Subcutaneous abdominal adipose tissue (tissue), 5 donors: ENCODE measurements around the gene ATXN7L1.

Experiments
- H3K27ac ChIP-seq: one replicate; pipeline ENCODE4 v1.7.0; 2013; ENCODE audit warnings: low read depth, mild to moderate bottlenecking, inconsistent platforms, low read length, moderate library complexity
- H3K27me3 ChIP-seq, 5 donors: one replicate each; pipeline ENCODE4 v1.7.0; 2013; ENCODE audit warnings: low read length in 5 of 5, inconsistent platforms in 1 of 5; ENCODE audit not compliant: control insufficient read depth in 5 of 5, insufficient read depth in 4 of 5
- H3K36me3 ChIP-seq, 5 donors: one replicate each; pipeline ENCODE4 v1.7.0; 2013; ENCODE audit warnings: low read length in 5 of 5; ENCODE audit not compliant: control insufficient read depth in 5 of 5, insufficient read depth in 5 of 5
- H3K4me1 ChIP-seq, 5 donors: one replicate each; pipeline ENCODE4 v1.7.0; 2013; ENCODE audit warnings: low read length in 5 of 5, mild to moderate bottlenecking in 3 of 5, moderate library complexity in 1 of 5; ENCODE audit not compliant: control insufficient read depth in 5 of 5, insufficient read depth in 5 of 5
- H3K4me3 ChIP-seq, 5 donors: one replicate each; pipeline ENCODE4 v1.7.0; 2013; ENCODE audit warnings: low read length in 5 of 5, low read depth in 1 of 5
- H3K9ac ChIP-seq, 5 donors: one replicate each; pipeline ENCODE4 v1.7.0; 2013; ENCODE audit warnings: low read length in 5 of 5, mild to moderate bottlenecking in 4 of 5, moderate library complexity in 3 of 5
- H3K9me3 ChIP-seq, 5 donors: one replicate each; pipeline ENCODE4 v1.7.0; 2013; ENCODE audit warnings: low read length in 5 of 5; ENCODE audit not compliant: control insufficient read depth in 5 of 5
- donor health status: healthy.
- donor health status: healthy.
- donor health status: healthy.
- donor health status: healthy.
- donor health status: healthy.

Gene ATXN7L1

DNA sequence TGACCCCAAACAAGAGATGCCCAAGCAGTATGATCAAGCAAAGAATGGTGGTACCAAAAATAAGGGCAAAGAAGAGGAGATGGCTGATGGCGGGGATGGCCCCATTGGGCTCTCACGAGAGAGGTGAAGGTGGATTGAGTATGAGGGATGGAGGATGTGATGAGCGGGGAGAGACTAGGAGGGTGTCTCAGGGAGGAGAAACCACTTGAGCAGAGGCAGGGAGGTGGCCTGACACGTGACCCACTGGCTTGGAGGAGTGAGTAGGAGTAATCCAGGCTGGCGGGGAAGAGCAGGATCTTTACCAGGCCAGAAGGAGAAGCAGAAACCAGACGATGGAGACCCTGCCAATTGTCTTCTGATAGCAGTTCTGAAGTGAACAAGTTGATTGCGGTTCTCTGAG is 33.3 kb upstream of the ATXN7L1 start:
- Histone ChIP-seq H3K9ac (no peak overlapping the region), H3K36me3 (peaks cover 0 to 21% (median 14%) of the 10 kb centered on the region in 5 donors), H3K4me1 (peaks cover 0 to 5% (median 0%) of the 10 kb centered on the region in 5 donors), H3K27ac (no peak overlapping the region), H3K9me3 (no peaks in the 10 kb centered on the region), H3K27me3 (no peaks in the 10 kb centered on the region), H3K4me3 (no peak overlapping the region)

DNA sequence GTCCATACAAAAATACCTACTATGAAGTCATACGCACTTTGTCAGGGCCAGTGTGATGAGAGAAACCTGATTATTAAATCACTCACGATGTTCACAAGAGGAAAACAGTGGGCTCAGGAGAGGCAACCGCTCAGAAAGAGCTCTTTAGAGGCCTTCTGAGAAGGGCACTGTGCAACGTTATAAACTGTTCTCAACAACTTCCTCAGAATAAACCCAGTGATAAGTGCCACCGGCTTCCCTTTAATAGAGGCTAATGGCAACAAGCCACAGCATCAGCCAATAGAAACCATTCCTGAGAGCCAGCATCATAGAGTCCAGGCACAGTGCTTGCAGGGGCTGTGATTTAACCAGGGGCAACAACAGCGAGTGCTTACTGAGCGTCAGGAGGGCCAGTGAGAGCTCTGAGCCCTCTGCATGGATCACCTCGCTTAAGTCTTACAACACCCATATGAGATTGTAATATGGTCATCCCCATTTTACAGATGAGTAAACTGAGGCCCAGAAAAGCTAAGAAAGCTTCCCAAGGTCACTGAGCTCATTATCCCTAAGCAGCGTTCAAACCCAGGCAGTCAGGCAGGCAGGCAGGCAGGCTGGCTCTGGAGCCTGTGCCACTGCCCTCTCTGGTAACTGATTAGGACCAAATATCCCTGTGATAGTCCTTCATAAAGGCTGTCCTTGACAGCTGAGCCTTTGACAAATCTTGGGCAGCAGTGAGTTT is 30.9 kb upstream of the ATXN7L1 start:
- no peak overlapping the region for H3K4me3 ChIP-seq
- H3K27me3 ChIP-seq = no peaks in the 10 kb centered on the region
- H3K27ac ChIP-seq = no peak overlapping the region

GRCh38 chr7:105906695-105907094 is 30.3 kb upstream of the ATXN7L1 start:
- no peak overlapping the region for H3K4me3 ChIP-seq
- H3K27me3 ChIP-seq = no peaks in the 10 kb centered on the region
- H3K9ac ChIP-seq = peak overlapping the region in 1 of 5 donors; percentile 63
- peaks cover 0 to 11% (median 3%) of the 10 kb centered on the region in 5 donors for H3K36me3 ChIP-seq
- no peak overlapping the region for H3K27ac ChIP-seq
- peaks cover 0 to 5% (median 0%) of the 10 kb centered on the region in 5 donors for H3K4me1 ChIP-seq
- H3K9me3 ChIP-seq = peaks cover 0 to 3% (median 0%) of the 10 kb centered on the region in 5 donors

More for the DNA sequence above, 30.9 kb upstream of the ATXN7L1 start:
- Histone ChIP-seq H3K9me3 (peaks cover 0 to 3% (median 0%) of the 10 kb centered on the region in 5 donors), H3K36me3 (peaks cover 0 to 12% (median 7%) of the 10 kb centered on the region in 5 donors), H3K4me1 (peaks cover 0 to 5% (median 0%) of the 10 kb centered on the region in 5 donors), H3K9ac (no peak overlapping the region)

GRCh38 chr7:105905910-105906568 is 29.6 kb upstream of the ATXN7L1 start:
- peaks cover 0 to 8% (median 3%) of the 10 kb centered on the region in 5 donors for H3K36me3 ChIP-seq
- H3K27ac ChIP-seq = no peak overlapping the region
- no peak overlapping the region for H3K9ac ChIP-seq
- peaks cover 0 to 3% (median 0%) of the 10 kb centered on the region in 5 donors for H3K9me3 ChIP-seq
- H3K4me1 ChIP-seq = peaks cover 0 to 5% (median 0%) of the 10 kb centered on the region in 5 donors
- H3K4me3 ChIP-seq = no peak overlapping the region
- no peaks in the 10 kb centered on the region for H3K27me3 ChIP-seq

- H3K4me1 ChIP-seq = peaks cover 0 to 5% (median 0%) of the 10 kb centered on the region in 5 donors
- H3K27me3 ChIP-seq = no peaks in the 10 kb centered on the region
- peak overlapping the region in 1 of 5 donors; percentile 4 for H3K9ac ChIP-seq
- H3K9me3 ChIP-seq = peaks cover 0 to 3% (median 0%) of the 10 kb centered on the region in 5 donors
- no peak overlapping the region for H3K4me3 ChIP-seq
- no peak overlapping the region for H3K27ac ChIP-seq
- peaks cover 0 to 3% (median 0%) of the 10 kb centered on the region in 5 donors for H3K36me3 ChIP-seq
These were observed 29.0 kb upstream of the ATXN7L1 start for GRCh38 chr7:105905209-105905909.

GRCh38 chr7:105904064-105904463 is 27.7 kb upstream of the ATXN7L1 start:
- no peaks in the 10 kb centered on the region for H3K27me3 ChIP-seq
- no peak overlapping the region for H3K4me3 ChIP-seq
- H3K36me3 ChIP-seq = no peaks in the 10 kb centered on the region
- no peak overlapping the region for H3K27ac ChIP-seq
- H3K9ac ChIP-seq = no peak overlapping the region
- H3K9me3 ChIP-seq = peaks cover 0 to 3% (median 0%) of the 10 kb centered on the region in 5 donors
- peaks cover 0 to 5% (median 0%) of the 10 kb centered on the region in 5 donors for H3K4me1 ChIP-seq

DNA sequence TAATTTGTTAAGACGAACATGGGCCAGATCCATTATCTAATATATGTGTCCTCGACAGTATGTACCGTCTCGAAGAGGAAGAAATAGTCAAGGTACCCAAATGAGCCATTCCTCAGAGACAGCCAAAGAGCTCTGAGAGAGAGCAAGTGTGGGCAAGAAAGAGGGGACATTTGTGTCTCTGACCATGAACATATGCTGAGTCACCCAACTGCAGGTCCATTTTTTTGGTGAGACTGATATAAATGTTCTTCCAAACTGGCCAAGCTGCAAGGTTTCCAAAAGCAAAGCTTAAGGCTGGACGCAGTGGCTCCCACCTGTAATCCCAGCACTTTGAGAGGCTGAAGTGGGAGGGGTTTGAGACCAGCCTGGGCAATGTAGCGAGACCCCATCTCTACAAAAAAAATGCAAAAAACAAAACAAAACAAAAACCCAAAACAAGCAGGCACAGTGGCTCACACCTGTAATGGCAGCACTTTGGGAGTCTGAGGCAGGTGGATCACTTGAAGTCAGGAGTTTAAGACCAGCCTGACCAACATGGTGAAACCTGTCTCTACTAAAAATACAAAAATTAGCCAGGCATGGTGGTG is 26.0 kb upstream of the ATXN7L1 start:
- Histone ChIP-seq H3K27ac (no peak overlapping the region), H3K4me1 (peaks cover 0 to 5% (median 0%) of the 10 kb centered on the region in 5 donors), H3K36me3 (no peaks in the 10 kb centered on the region), H3K4me3 (no peak overlapping the region), H3K9me3 (peaks cover 0 to 3% (median 0%) of the 10 kb centered on the region in 5 donors), H3K27me3 (no peaks in the 10 kb centered on the region), H3K9ac (no peak overlapping the region)

- Histone ChIP-seq H3K9ac (no peak overlapping the region), H3K36me3 (peaks cover 0 to 4% (median 0%) of the 10 kb centered on the region in 5 donors), H3K27ac (no peak overlapping the region), H3K4me3 (no peak overlapping the region), H3K27me3 (no peaks in the 10 kb centered on the region), H3K4me1 (no peaks in the 10 kb centered on the region), H3K9me3 (no peaks in the 10 kb centered on the region)
These were observed 21.6 kb upstream of the ATXN7L1 start for GRCh38 chr7:105897999-105898398.

- Histone ChIP-seq H3K9ac (no peak overlapping the region), H3K27ac (no peak overlapping the region), H3K27me3 (no peaks in the 10 kb centered on the region), H3K36me3 (peaks cover 0 to 4% (median 2%) of the 10 kb centered on the region in 5 donors), H3K4me1 (no peaks in the 10 kb centered on the region), H3K4me3 (no peak overlapping the region), H3K9me3 (no peaks in the 10 kb centered on the region)
These were observed 20.1 kb upstream of the ATXN7L1 start for GRCh38 chr7:105896407-105896911.
